HG03565 (cell line): ENCODE data around the gene TSPAN3.

Experiments used
- ATAC-seq: cut with Tn5 transposase; IDR thresholded peaks from one replicate; pipeline ENCODE4 v1.9.1; 2021; ENCODE audit warnings: mild to moderate bottlenecking, moderate library complexity; ENCODE audit not compliant: unreplicated experiment

TSPAN3 gene

DNA sequence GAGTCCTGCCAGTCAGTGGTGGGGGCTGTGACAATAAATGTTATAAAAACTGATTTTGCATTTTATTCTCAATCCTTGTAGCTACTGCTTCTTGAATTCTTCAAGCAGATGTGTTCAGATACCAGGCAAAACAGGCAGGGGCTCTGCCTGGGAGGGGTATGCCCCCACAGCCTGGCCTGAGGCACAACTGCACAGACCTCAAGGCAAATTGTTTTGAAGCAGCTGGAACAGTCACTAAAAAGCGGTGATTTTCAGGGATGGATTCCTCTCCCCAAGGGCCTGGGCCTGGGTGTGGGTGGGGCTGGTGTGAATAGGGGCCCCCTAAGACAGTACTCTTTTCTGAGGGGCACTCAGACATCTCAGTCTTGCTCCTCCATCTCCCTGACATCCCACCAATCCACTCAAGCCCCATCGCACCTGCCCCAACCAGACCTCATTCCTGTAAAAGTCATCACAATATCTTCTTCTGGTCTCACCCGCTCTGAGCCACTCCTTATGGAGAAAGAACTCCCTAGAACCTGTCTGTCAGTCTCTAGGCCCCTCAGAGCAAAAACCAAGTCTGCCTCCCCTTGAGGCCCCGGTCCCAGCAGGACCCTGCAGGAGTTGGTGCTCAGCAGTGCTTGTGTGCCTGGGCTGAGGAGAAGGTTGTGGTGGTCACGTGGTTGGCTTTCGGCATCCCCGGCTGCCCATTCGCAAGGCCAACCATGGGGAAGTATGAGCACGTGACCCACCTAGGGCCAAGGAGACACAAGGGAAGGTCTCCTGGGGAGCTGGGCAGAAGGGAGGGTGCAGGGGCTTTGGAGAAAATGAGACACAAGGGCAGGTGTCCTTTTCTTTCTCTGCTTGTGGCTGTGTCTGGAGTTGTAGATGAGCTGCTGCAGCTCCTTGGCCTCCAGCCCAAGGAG is 78.9 kb downstream of the TSPAN3 start:
- ATAC-seq = no peak
